GM10266 (cell line): ENCODE data around the gene GAK.
A peak's percentile ranks its signal among the peaks of the same experiment; 100 is the strongest.

ENCODE experiments used
- DNase-seq: peaks from one replicate; pipeline ENCODE4 v3.0.0; 2012; ENCODE audit errors: extremely low spot score
- TF ChIP-seq, protein P1 (sequence below): IDR thresholded peaks from 2 replicates; pipeline ENCODE4 v1.5.1; 2012; ENCODE audit warnings: mild to moderate bottlenecking, low read depth; ENCODE audit not compliant: control insufficient read depth, insufficient read depth; ENCODE audit errors: missing control alignments

The GAK gene

DNA sequence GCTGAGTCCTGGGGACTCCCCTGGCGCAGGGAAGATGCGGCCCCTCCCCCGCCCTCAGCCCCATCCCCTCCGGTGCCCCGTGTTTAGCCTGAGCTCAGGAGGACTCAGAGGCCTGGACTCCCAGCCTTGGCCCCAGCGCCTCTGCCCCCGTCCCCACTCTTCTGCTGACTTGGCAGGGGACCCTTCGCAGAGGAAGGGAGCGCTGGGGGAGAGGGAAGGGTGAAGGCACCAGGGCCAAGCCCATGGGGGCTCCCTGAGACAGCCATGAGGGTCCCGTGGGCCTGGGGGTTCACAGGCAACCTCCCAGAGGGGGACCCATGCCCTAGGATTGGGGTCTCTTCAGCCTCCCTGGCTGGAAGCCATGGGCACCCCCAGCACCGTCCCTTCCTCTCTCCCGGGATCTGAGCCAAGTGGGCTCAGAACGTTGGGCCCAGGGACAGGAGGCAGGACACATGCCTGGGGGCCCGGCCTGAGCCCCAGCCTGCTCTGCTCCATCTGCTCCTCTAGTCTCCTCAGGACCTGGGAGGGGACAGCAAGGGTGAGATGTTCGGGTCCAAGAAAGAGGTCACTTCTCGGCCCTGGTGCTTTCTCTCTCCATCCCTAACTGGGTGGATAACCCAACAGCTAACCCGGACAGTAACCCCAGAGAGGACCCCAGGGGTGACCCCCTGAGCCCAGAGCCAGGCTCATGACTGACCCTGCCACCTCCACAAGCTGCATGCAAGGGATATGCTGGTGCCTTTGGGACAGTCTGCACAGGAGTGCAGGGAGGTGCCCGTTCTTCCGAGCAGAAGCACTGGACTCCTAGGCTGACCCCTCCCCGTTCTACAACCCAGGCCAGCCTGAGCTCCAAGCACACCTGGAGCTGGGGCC lies 104.7 kb downstream of the GAK start:
- TF ChIP-seq, protein P1, sequence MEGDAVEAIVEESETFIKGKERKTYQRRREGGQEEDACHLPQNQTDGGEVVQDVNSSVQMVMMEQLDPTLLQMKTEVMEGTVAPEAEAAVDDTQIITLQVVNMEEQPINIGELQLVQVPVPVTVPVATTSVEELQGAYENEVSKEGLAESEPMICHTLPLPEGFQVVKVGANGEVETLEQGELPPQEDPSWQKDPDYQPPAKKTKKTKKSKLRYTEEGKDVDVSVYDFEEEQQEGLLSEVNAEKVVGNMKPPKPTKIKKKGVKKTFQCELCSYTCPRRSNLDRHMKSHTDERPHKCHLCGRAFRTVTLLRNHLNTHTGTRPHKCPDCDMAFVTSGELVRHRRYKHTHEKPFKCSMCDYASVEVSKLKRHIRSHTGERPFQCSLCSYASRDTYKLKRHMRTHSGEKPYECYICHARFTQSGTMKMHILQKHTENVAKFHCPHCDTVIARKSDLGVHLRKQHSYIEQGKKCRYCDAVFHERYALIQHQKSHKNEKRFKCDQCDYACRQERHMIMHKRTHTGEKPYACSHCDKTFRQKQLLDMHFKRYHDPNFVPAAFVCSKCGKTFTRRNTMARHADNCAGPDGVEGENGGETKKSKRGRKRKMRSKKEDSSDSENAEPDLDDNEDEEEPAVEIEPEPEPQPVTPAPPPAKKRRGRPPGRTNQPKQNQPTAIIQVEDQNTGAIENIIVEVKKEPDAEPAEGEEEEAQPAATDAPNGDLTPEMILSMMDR: no peak
- no peak for DNase-seq

DNA sequence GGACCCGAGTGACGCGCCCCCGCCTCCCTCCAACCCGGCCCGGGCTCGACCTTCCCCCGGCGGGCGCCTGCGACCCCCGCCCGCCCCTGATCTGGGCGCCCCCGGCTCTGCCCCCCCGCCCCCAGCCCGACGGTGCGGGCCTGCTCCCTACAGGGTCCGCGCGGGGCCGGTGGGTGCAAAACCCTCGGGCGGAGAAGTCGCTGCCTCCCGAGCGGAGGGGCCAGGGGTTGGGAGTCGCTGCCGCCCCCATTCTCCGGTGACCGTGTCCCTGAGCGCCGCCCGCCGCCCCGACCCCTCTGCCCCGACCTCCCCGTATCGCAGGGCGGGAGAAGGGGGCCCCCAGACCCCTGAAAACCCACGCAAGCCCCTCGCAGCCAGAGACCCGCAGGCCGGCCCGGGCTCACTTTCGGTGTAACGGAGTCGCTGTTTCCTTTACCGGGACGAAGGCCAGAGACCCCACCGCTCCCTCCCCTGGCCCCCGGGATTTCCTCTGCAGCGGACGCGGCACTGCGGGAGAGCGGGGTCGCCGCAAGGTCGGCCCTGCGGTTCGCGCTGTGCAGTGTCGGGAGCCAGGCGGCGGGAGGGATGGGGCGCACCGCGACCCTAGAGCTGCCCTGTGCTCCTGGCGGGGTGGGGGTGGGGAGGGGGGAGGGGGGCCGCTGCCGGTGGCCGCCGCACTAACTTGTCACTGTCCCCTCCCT lies 105.5 kb downstream of the GAK start:
- no peak for DNase-seq
- TF ChIP-seq, protein P1: no peak

DNA sequence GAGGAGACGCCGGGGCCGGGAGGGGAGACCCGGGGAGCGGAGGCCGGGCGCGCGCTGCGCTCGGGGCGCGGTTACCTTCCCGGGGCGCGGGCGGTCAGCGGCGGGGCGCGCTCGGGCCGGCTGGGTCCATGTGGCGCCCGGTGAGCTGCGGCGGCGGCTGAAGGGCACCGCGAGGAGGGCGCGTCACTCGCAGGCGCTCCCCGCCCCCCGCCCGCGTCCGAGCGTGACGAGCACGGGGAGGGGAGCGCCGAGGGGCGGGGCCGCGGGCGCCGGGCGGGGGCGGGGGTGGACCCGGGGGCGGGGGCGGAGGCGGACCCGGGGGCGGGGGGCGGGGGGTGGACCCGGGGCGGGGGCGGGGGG lies 106.2 kb downstream of the GAK start, which contains the start of gene CPLX1:
Gene CPLX1, minus strand, starts transcription at position 159 of the 360 bp plus-strand sequence. CDS start 1,607 bp downstream, outside the sequence.
- DNase-seq: peak; percentile 79
- TF ChIP-seq, protein P1: no peak

DNA sequence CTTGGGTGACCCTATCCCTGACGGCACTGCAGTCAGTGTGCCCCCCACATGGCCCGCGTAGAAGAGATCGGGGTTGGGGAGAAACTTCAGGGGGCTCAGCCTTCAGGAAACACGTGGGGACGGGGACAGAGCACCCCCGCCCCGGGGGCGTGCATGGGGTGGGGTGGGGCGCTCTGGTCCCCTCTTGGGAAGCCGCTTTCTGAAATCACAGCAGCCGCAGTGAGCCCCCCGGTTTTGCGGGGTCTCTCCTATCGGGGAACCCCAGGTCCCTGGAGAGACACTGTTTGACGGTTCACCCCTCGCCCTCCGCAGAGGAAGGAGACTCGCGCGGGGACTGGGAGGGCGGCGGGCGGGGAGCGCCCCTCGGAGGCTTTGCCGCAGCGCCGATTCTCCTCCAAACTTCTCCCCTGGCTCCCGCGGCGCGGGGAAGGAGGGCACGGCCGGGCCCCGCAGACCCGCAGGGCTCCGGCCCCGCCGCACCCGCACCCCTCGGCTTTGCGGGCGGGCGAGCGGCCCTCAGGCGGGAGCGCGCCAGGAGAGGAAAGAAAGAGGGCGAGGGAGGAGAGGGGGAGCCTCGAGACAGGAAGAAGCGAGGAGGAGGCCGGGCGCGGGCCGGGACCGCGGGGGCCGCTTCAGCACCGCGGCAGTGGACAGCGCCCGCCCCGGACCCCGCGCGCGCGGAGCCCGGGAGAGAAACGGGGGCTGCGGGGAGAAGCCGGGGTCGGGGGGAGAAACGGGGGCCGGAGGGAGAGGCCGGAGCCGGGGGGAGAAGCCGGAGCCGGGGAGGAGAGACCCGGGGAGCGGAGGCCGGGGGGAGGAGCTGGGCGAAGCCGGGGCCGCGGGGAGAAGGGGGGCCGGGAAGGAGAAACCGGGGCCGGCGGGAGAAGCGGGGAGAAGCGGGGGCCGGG lies 106.8 kb downstream of the GAK start:
- peak; percentile 82 for DNase-seq

DNA sequence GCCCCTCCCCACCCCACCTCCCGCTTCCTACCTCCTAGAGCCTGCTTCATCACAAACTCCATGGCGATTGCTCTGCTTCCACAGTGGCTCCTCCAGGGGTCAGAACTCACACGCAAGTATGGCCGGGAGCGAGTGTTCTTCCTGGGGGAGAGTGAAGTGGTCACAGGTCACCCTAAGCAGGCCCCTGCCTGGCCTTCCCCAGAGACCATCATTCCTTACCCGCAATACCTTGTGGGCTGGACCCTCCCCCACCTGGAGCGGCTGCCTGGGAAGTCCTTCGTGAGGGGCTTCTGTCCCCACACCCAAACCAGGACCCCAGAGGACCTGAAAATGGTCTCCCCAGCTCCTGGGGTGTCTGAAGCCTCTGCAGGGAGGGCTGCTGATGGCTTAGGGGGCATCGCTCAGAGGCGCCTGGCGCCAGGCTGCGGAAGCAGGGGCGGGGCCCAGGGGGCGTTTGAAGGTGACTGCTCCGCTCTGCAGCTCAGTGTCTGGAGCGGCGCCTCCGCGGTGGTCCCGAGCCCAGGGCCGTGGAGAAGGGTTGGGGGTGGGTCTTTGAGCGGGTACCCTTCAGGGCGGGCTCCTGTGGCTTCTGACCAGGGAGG lies 107.6 kb downstream of the GAK start:
- no peak for DNase-seq
- TF ChIP-seq, protein P1: no peak

More for the DNA sequence above, 106.8 kb downstream of the GAK start:
- TF ChIP-seq, protein P1: no peak

DNA sequence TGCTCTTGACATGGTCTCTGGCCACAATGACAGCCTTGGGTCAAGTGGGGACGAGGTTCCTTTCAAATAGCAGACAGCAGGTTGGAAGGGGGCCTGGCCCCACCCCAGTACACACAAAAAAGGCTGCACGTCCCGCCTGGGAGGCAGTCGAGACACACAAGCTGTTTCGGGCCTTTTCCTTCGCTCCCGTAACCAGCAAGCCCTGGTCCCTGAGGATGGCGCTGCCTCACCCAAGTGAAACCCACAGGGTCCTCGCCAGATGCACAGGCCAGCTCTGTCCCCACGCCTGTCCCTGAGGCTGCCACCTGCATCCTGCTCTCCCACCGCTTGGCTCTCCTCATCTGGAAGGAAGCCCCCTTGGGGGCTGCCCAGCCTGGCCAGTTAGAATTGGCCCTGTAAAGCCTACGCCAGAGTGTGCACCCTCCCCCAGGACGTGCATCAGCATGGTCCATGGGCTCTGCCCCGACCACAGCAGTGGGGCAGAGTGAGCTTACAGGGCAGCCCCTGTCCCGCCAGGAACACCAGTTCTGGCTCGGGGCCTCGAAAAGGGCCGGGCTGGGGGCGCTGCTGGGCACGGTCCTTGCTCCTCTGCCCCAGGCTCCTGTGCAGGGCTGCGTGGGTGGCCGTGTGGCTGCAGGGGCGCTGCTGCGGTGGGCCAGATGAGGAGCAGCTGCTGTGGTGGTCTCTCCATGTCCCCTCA lies 108.2 kb downstream of the GAK start:
- TF ChIP-seq, protein P1: no peak
- no peak for DNase-seq
